ENCODE measurements around the gene RAB31.

GRCh38 chr18:9708434-9709303 is 568 bp downstream of the RAB31 start:
- TF ChIP-seq POLR2A (IDR thresholded peaks at IDR 0.05) (no peak), CTCF (IDR thresholded peaks at IDR 0.05) (no peak), EP300 (IDR thresholded peaks at IDR 0.05) (no peak)

All from tibial nerve (tissue), 4 donors.